HG03135 (cell line): ENCODE measurements around the gene PRR22.

Experiments
- ATAC-seq: cut with Tn5 transposase; IDR thresholded peaks from one replicate; pipeline ENCODE4 v1.9.1; 2021; ENCODE audit warnings: mild to moderate bottlenecking, moderate library complexity; ENCODE audit not compliant: unreplicated experiment

Gene PRR22

GRCh38 chr19:5784581-5785147 lies at the start of gene PRR22:
TSS of gene PRR22 (minus strand) at chr19:5784746. CDS start at chr19:5784660, 86 bp downstream.
- no peak for ATAC-seq

- no peak for ATAC-seq
These were observed 48.1 kb upstream of the PRR22 start for GRCh38 chr19:5832527-5833216.

GRCh38 chr19:5832061-5832460 lies 47.5 kb upstream of the PRR22 start:
- no peak for ATAC-seq

GRCh38 chr19:5831159-5831558 lies 46.6 kb upstream of the PRR22 start:
- ATAC-seq: no peak

GRCh38 chr19:5829567-5830310 lies 45.2 kb upstream of the PRR22 start:
- ATAC-seq: no peak

GRCh38 chr19:5828661-5829566 lies 44.4 kb upstream of the PRR22 start:
- ATAC-seq: no peak

GRCh38 chr19:5827891-5828660 lies 43.5 kb upstream of the PRR22 start:
- ATAC-seq: peak; percentile 63

- ATAC-seq: no peak
These were observed 42.9 kb upstream of the PRR22 start for GRCh38 chr19:5827342-5827890.

- ATAC-seq: no peak
These were observed 42.2 kb upstream of the PRR22 start for GRCh38 chr19:5826531-5827341.

- no peak for ATAC-seq
These were observed 40.6 kb upstream of the PRR22 start for GRCh38 chr19:5825178-5825577.

GRCh38 chr19:5824751-5825150 lies 40.2 kb upstream of the PRR22 start:
- no peak for ATAC-seq

GRCh38 chr19:5823579-5824281 lies 39.2 kb upstream of the PRR22 start:
- ATAC-seq: no peak

- no peak for ATAC-seq
These were observed 37.8 kb upstream of the PRR22 start for GRCh38 chr19:5822181-5822844.

- ATAC-seq: no peak
These were observed 37.1 kb upstream of the PRR22 start for GRCh38 chr19:5821521-5822180.

- no peak for ATAC-seq
These were observed 36.2 kb upstream of the PRR22 start for GRCh38 chr19:5820785-5821184.

GRCh38 chr19:5818594-5818993 lies 34.0 kb upstream of the PRR22 start:
- ATAC-seq: no peak

GRCh38 chr19:5817218-5817617 lies 32.7 kb upstream of the PRR22 start:
- no peak for ATAC-seq

- ATAC-seq: no peak
These were observed 30.3 kb upstream of the PRR22 start for GRCh38 chr19:5814852-5815246.
